Renal cortical epithelial cell (primary cell): ENCODE data around the gene EHBP1. TPM values are rescaled to one million over a fixed set of nuclear protein-coding genes. Genes with fewer than 3 reads are reported as not detected.
"Not testable (repeated sequence)": the region's sequence is repeated elsewhere in the genome, so short reads cannot be mapped to it uniquely, and the experiment has no call there.

Experiments used
- DNase-seq: peaks from one replicate; pipeline ENCODE4 v3.0.0-alpha.2; 2011; ENCODE audit warnings: low read depth
- total RNA-seq: library from RNA; depleted of rRNA; stranded (reverse); fragments of >200 nt; gene quantifications from 2 replicates; pipeline ENCODE4 v1.2.3, GENCODE V29; 2014

EHBP1 gene
- total RNA-seq, 1 donor from 2014 or later, result 97.9 TPM

- DNase-seq, result peak; percentile 85
These were observed 31.5 kb downstream of the EHBP1 start for GRCh38 chr2:62736899-62737559.

DNA sequence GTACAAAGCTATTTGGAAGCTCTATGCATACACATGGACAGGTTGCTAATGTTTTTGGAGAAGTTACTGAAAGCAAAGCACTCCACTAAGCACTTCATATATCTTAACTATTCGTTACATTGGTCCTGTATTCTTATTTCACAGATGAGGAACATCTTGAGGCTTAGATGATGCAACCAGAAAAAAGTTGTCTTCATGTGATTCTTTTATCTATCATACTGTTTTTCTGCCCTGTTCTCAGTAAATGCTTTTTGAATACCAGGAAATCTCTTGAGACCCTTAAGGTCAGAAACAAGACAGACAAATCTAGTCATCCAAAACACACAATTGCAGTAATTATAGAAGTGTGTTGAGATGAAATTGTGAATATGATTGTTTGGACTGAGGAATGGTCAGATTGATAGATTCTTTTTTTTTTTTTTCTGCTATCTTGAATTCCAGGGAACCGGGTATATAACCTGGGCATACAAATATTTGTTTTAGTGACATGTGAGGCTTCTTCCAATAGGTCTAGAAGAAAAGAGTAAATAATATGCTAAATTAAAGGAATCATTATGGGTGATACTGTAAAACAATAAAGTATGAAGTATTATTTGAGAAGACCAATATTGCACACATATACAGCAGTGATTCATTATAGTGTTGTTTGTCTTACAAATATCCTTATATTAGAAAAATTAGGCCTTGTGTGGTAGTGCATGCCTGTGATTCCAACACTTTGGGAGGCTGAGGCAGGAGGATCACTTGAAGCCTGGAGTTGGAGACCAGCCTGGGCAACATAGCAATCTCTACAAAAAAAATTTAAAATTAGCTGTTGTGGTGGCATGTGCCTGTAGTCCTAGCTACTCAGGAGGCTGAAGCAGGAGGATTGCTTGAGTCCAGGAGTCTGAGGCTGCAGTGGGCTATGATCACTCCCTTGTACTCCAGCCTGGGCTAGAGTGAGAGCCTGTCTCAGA is 33.7 kb downstream of the EHBP1 start:
- DNase-seq, result no peak

DNA sequence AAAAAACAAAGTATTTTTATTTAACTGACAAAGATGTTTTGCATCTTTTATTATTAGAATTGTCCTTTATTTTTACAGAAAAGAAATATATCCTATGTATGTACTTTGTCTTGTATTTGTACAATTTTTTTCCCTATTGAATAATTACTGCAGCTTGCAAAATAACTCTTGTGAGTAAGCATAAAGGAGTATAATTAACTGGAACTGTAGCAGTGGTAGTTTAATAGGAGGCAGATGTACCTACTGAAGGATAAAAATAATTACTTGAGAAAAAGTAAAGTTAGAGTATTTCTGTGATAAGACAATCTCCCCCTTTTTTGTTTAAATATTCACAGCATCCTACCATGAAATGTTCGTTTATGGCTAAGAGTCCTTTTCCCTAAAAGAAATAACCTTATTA is 34.7 kb downstream of the EHBP1 start:
- peak; percentile 55 for DNase-seq

DNA sequence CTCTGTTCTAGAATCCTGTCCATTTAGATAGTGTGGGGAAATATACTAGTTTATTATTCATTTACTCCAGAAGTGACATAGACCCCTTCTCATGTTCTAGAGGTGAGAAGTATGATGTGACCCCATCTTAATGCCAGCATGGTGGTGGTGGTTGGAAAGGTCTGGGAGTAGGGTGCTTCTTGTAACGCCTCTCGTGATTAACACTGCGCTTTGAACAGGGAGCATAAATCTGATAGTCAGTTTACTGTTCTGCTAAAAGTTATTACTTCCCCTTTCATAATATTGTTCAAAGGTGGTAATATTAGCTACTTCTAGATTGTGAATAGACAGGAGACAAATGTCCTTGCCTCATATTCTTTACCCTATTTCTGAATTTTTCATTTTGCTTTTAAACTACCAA is 35.6 kb downstream of the EHBP1 start:
- no peak for DNase-seq

DNA sequence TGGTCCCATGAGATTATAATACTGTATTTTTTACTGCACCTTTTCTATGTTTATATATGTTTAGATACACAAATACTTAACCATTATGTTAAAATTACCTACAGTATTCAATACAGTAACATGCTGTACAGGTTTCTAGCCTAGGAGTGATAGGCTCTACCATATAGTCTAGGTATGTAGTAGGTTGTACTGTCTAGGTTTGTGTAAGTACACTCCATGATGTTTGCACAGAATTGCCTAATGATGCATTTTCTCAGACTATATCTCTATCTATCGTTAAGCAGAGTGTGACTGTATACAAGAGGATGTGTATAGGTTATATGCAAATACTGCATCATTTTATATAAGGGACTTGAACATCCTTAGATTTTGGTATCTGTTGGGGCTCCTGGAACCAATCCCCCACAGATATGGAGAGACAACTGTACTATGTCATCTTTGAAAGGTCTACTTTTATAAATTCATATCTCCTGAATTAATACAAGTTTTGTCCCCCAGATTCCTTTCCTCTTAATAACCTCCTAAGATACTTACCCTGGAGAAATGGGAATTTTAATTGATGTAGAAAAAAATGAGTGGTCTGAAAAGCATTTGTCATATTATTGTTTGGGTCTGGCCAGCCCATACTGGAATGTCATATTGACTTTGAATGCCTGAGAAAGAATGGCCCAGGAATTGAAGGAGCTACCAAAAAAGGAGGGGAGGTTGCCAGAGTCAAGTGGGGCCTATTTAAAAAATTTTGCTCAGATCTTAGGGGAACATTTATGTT is 36.6 kb downstream of the EHBP1 start:
- peak; percentile 42 for DNase-seq

- peak; percentile 53 for DNase-seq
These were observed 38.0 kb downstream of the EHBP1 start for GRCh38 chr2:62743506-62743905.

- no peak for DNase-seq
These were observed 39.1 kb downstream of the EHBP1 start for GRCh38 chr2:62744603-62745002.

GRCh38 chr2:62745891-62746481 is 40.5 kb downstream of the EHBP1 start:
- no peak for DNase-seq

GRCh38 chr2:62747169-62747568 is 41.7 kb downstream of the EHBP1 start:
- DNase-seq, result no peak

DNA sequence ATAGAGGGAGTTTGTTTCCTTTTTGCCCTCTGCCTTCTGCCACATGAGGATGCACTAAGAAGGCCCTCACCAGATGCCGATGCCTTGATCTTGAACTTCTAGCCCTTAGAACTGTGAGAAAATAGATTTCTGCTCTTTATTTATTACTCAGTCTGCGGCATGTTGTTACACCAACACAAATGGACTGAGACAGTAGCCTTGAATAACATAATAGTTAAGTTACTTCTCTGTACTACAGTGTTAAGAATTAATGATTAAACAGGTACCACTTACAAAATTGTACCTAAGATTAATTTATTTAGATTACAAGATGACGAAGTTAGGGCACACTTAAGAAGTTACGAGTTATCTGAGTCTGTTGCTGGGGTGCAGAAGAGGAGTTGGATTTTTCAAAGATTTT is 42.4 kb downstream of the EHBP1 start:
- DNase-seq, result peak; percentile 59

DNA sequence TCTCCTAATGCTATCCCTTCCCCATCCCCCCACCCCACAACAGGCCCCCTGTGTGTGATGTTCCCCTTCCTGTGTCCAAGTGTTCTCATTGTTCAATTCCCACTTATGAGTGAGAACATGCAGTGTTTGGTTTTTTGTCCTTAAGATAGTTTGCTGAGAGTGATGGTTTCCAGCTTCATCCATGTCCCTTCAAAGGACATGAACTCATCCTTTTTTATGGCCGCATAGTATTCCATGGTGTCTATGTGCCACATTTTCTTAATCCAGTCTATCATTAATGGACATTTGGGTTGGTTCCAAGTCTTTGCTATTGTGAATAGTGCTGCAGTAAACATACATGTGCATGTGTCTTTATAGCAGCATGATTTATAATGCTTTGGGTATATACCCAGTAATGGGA is 43.6 kb downstream of the EHBP1 start:
- not testable (repeated sequence) for DNase-seq

GRCh38 chr2:62757029-62757428 is 51.5 kb downstream of the EHBP1 start:
- DNase-seq, result no peak

- no peak for DNase-seq
These were observed 54.5 kb downstream of the EHBP1 start for GRCh38 chr2:62760026-62760425.

DNA sequence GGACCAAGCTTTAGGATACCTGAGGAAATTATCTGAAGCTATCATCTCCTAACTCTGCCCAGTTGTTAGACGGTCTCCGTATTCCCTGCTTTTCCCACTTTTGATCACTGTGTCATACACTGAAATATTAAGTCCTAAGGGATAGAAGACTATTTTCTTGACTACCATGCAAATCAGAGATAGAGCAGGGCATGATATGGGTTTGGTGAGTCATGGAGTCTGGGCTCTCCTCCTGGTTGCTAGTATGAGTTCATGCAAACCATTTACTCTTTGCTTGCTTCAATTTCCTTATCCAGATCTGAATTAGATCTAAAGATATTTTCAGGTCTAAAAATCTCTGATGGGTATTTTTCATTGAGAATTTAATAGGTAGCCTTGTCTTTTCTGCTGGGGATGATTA is 55.0 kb downstream of the EHBP1 start:
- DNase-seq, result peak; percentile 70

- DNase-seq, result no peak
These were observed 60.3 kb downstream of the EHBP1 start for GRCh38 chr2:62765619-62766376.

- no peak for DNase-seq
These were observed 63.1 kb downstream of the EHBP1 start for GRCh38 chr2:62768615-62769014.

DNA sequence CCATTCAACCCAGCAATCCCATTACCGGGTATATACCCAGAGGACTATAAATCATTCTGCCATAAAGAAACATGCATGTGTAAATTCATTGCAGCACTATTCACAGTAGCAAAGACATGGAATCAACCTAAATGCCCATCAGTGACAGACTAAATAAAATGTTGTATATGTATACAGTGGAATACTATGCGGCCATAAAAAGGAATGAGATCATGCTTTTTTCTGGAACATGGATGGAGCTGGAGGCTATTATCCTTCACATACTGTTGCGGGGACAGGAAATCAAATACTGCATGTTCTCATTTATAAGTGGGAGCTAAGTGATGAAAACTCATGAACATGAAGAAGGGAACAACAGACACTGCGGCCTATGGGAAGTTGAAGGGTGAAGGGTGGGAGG is 65.1 kb downstream of the EHBP1 start:
- no peak for DNase-seq

GRCh38 chr2:62774555-62775366 is 69.2 kb downstream of the EHBP1 start:
- peak; percentile 55 for DNase-seq

DNA sequence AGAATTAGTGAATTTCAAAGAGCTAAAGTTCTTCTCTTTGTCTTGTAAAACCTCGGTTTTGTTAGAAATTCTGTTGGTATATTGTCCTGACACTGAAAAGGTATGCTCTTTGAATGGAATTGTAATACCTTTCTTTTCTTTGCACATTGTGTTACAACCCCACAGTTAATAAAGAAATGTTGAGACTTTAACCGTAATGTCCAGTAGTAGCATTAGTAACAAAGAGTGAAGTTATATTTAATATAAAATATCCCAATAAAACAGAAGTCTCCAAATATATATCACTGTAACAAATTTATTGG is 69.8 kb downstream of the EHBP1 start:
- no peak for DNase-seq

DNA sequence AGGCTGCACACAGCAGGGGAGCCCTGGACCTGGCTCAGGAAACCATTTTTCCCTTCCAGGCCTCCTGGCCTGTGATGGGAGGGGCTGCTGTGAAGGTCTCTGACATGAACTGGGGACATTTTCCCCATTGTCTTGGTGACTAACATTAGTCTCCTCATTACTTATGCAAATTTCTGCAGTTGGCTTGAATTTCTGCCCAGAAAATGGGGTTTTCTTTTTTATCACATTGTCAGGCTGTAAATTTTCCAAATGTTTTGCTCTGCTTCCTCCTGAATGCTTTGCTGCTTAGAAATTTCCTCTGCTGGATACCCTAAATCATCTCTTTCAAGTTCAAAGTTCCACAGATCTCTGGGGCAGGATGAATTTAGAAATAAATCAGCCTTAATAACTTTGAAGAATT is 78.2 kb downstream of the EHBP1 start:
- no peak for DNase-seq

- DNase-seq, result no peak
These were observed 78.8 kb downstream of the EHBP1 start for GRCh38 chr2:62784341-62784740.
